Kidney capillary endothelial cell (primary cell): ENCODE results near the gene FOXN3.

Source experiments
- DNase-seq: peaks from one replicate; pipeline ENCODE4 v3.0.0-alpha.2; 2018; ENCODE audit warnings: low spot score

FOXN3 gene

GRCh38 chr14:89190765-89191513 lies 226.1 kb downstream of the FOXN3 start:
- DNase-seq, result no peak

GRCh38 chr14:89188492-89188891 lies 228.5 kb downstream of the FOXN3 start:
- DNase-seq, result no peak

- no peak for DNase-seq
Observed at GRCh38 chr14:89187501-89187900, 229.5 kb downstream of the FOXN3 start.

- no peak for DNase-seq
Observed at GRCh38 chr14:89186856-89187376, 230.1 kb downstream of the FOXN3 start.

GRCh38 chr14:89185919-89186855 lies 230.8 kb downstream of the FOXN3 start:
- no peak for DNase-seq

- DNase-seq, result no peak
Observed at GRCh38 chr14:89184952-89185351, 232.1 kb downstream of the FOXN3 start.

- no peak for DNase-seq
Observed at GRCh38 chr14:89182326-89182725, 234.7 kb downstream of the FOXN3 start.

- DNase-seq, result no peak
Observed at GRCh38 chr14:89180546-89180945, 236.5 kb downstream of the FOXN3 start.

- no peak for DNase-seq
Observed at GRCh38 chr14:89179891-89180404, 237.1 kb downstream of the FOXN3 start.

GRCh38 chr14:89178800-89179535 lies 238.1 kb downstream of the FOXN3 start:
- no peak for DNase-seq

GRCh38 chr14:89178376-89178775 lies 238.7 kb downstream of the FOXN3 start:
- no peak for DNase-seq

GRCh38 chr14:89175881-89176799 lies 240.9 kb downstream of the FOXN3 start:
- no peak for DNase-seq

- DNase-seq, result no peak
Observed at GRCh38 chr14:89171628-89172027, 245.4 kb downstream of the FOXN3 start.

- DNase-seq, result no peak
Observed at GRCh38 chr14:89171168-89171567, 245.9 kb downstream of the FOXN3 start.

- no peak for DNase-seq
Observed at GRCh38 chr14:89167705-89168104, 249.3 kb downstream of the FOXN3 start.

GRCh38 chr14:89166633-89167032 lies 250.4 kb downstream of the FOXN3 start:
- DNase-seq, result no peak

GRCh38 chr14:89165189-89166181 lies 251.5 kb downstream of the FOXN3 start:
- DNase-seq, result no peak

- no peak for DNase-seq
Observed at GRCh38 chr14:89164168-89165073, 252.6 kb downstream of the FOXN3 start.
